Endothelial cell of umbilical vein (primary cell): Measurements from ENCODE around the gene SAP30L. TPM values are rescaled to one million over a fixed set of nuclear protein-coding genes. Genes with fewer than 3 reads are reported as not detected.

Source experiments
- BruUV-seq: library from RNA; stranded (reverse); fragments of 400-500 nt; replicated peaks from 2 replicates; lab custom pipeline; 2021; lab: Mats Ljungman, UMichigan
- CTCF ChIA-PET: fragments of 300-600, 350-600 bp; sonication (Branson Sonifier 250); formaldehyde crosslinking; loops from one replicate; lab custom pipeline; 2021; ENCODE audit warnings: antibody characterized with exemption, inconsistent platforms; lab: Charles Lee
- POLR2A ChIA-PET: fragments of 300-600, 350-600 bp; sonication (Branson Sonifier 250); formaldehyde crosslinking; loops from one replicate; lab custom pipeline; 2021; ENCODE audit warnings: antibody characterized with exemption, inconsistent platforms; lab: Charles Lee
- DNase-seq: peaks from one replicate; pipeline ENCODE4 v3.0.0-alpha.2; 2011; ENCODE audit warnings: low read depth, low spot score
- FAIRE-seq: peaks from 2 replicates; lab custom pipeline; 2011; peaks lifted over from hg19 to GRCh38; lab: Jason Lieb, UNC
- H2AFZ ChIP-seq: 2 replicates; pipeline ENCODE4 v1.6.0; 2012; ENCODE audit warnings: low read depth, low read length, control low read depth, inconsistent platforms
- H3K27ac ChIP-seq: 2 replicates; pipeline ENCODE4 v1.5.1; 2011; ENCODE audit warnings: low read depth, mild to moderate bottlenecking, control low read depth, low read length, moderate library complexity; ENCODE audit not compliant: insufficient read depth
- H3K27me3 ChIP-seq, 2 experiments: 2 replicates each; pipeline versions ENCODE4 v1.6.0 to v1.6.1; 2011; ENCODE audit warnings: low read length in 2 of 2, mixed read lengths in 1 of 2; ENCODE audit not compliant: control insufficient read depth in 2 of 2, insufficient read depth in 2 of 2
- H3K36me3 ChIP-seq, 2 experiments: 2 replicates in 1 of 2; 3 replicates in 1 of 2; pipeline ENCODE4 v1.5.1; 2011; ENCODE audit warnings: low read length in 2 of 2, mild to moderate bottlenecking in 1 of 2, moderate library complexity in 1 of 2; ENCODE audit not compliant: control insufficient read depth in 2 of 2, insufficient read depth in 2 of 2; ENCODE audit errors: extremely low read depth in 1 of 2
- H3K4me1 ChIP-seq: 3 replicates; pipeline ENCODE4 v1.5.1; 2011; ENCODE audit warnings: mild to moderate bottlenecking, low read length; ENCODE audit not compliant: control insufficient read depth, insufficient read depth; ENCODE audit errors: extremely low read depth
- H3K4me2 ChIP-seq: 2 replicates; pipeline ENCODE4 v1.6.1; 2011; ENCODE audit warnings: low read length, control low read depth, mixed read lengths; ENCODE audit not compliant: insufficient read depth
- H3K4me3 ChIP-seq, 3 experiments: fragments of 200-600 bp in 1 of 3; sonication (generic), shearing (Covaris generic) in 1 of 3; replicated peaks in 1 of 3; 2 replicates each; pipeline ENCODE4 v1.5.1; 2011 to 2016; ENCODE audit warnings: control low read depth in 3 of 3, low read length in 3 of 3, mild to moderate bottlenecking in 2 of 3, inconsistent platforms in 1 of 3, low read depth in 1 of 3, moderate library complexity in 1 of 3; ENCODE audit not compliant: insufficient read depth in 1 of 3
- H3K79me2 ChIP-seq: 2 replicates; pipeline ENCODE4 v1.6.0; 2012; ENCODE audit warnings: low read length, inconsistent platforms; ENCODE audit not compliant: control insufficient read depth, insufficient read depth
- H3K9ac ChIP-seq: replicated peaks from 2 replicates; pipeline ENCODE3; 2011; ENCODE audit warnings: low read length, control low read depth; ENCODE audit not compliant: insufficient read depth; ENCODE audit errors: extremely low read depth
- H3K9me1 ChIP-seq: replicated peaks from 3 replicates; pipeline ENCODE4 v1.6.0; 2011; ENCODE audit warnings: mild to moderate bottlenecking, low read length; ENCODE audit not compliant: control insufficient read depth, insufficient read depth; ENCODE audit errors: extremely low read depth
- H3K9me3 ChIP-seq: replicated peaks from 2 replicates; pipeline ENCODE4 v1.5.1; 2012; ENCODE audit warnings: low read length, inconsistent platforms; ENCODE audit not compliant: control insufficient read depth, insufficient read depth
- H4K20me1 ChIP-seq: replicated peaks from 2 replicates; pipeline ENCODE3; 2011; ENCODE audit warnings: mild to moderate bottlenecking, low read length; ENCODE audit not compliant: control insufficient read depth, insufficient read depth; ENCODE audit errors: extremely low read depth
- EZH2 ChIP-seq: IDR thresholded peaks from 2 replicates; pipeline ENCODE4 v1.6.1; 2012; ENCODE audit warnings: borderline replicate concordance, low read depth, mild to moderate bottlenecking, moderate library complexity, low read length, inconsistent platforms; ENCODE audit not compliant: severe bottlenecking
- FOS ChIP-seq: IDR thresholded peaks from 2 replicates; pipeline ENCODE4 v1.6.1; 2011; ENCODE audit warnings: mild to moderate bottlenecking, low read length, moderate library complexity, borderline replicate concordance; ENCODE audit not compliant: insufficient read depth
- GATA2 ChIP-seq: IDR thresholded peaks from 2 replicates; pipeline ENCODE4 v1.7.0; 2011; ENCODE audit warnings: low read depth, mild to moderate bottlenecking, moderate library complexity, mixed read lengths, low read length; ENCODE audit not compliant: insufficient read length, insufficient read depth
- JUN ChIP-seq: IDR thresholded peaks from 2 replicates; pipeline ENCODE4 v1.6.1; 2011; ENCODE audit warnings: borderline replicate concordance, low read depth; ENCODE audit not compliant: insufficient read length, insufficient read depth
- dilution Hi-C: fragments of 300-500 bp; cut with MboI; formaldehyde crosslinking; loops from one replicate; pipeline ENCODE4 v1.15.0; 2019; ENCODE audit warnings: low sequenced_read_pairs; ENCODE audit not compliant: extremely low pct_ligation_motif_present
- intact Hi-C: fragments of 100-400 bp; cut with micrococcal nuclease; formaldehyde crosslinking; loops from one replicate; pipeline ENCODE4 v1.10.0; 2022
- polyA plus RNA-seq, 4 experiments: library from polyadenylated mRNA; depleted of rRNA in 3 of 4; stranded (reverse) in 3 of 4; unstranded in 1 of 4; fragments of >200 nt; gene quantifications; 2 replicates each; pipeline versions ENCODE4 v1.2.1 to v1.2.3, GENCODE V29; 2011 to 2012; ENCODE audit warnings: missing spikeins in 1 of 4
- total RNA-seq: library from RNA; stranded (reverse); gene quantifications from 2 replicates; pipeline ENCODE4 v1.2.3, GENCODE V29; 2021
- TF ChIP-seq, protein P1 (sequence below), 2 donors: IDR thresholded peaks; 1 replicate in 1 of 2; 2 replicates in 1 of 2; pipeline ENCODE4 v1.5.1; 2011; ENCODE audit warnings: low read length in 2 of 2, mild to moderate bottlenecking in 2 of 2, moderate library complexity in 2 of 2, control low read depth in 1 of 2, inconsistent platforms in 1 of 2, low read depth in 1 of 2; ENCODE audit not compliant: insufficient read depth in 1 of 2; ENCODE audit errors: extremely low read depth in 1 of 2
- TF ChIP-seq, protein P2 (sequence below): IDR thresholded peaks from 2 replicates; pipeline ENCODE4 v1.6.1; 2011; ENCODE audit not compliant: insufficient read depth, insufficient read length

Gene SAP30L
- total and polyA plus RNA-seq, 2 donors (not counting 3 experiments of a cell fraction or from before 2014, with no cell fraction given): 18.1 to 37.8 TPM

DNA sequence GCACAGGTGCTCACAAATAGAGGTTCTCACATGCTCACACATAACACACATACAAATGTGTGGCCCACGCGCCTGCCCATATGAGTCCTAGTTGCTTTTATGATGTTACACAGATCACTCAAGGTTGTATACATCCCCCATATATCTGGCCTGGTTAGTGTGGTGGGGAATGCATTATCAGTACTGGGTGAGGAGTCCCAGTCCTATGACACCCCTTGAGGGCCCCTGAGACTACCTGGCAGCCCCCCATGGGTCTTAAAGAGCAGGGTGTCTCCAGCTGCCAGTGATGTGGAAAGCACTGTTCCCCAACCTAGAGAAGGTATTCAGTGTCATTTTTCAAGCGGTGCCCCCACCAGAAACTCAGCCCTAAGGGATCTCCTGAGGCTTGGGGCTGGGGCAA is 35.0 kb downstream of the SAP30L start:
- no TSS peak for BruUV-seq
- no peak for DNase-seq
- Histone ChIP-seq H3K4me1 (no peaks in the 10 kb centered on the region), H3K36me3 (no peaks in the 10 kb centered on the region), H3K9ac (no peak overlapping the region), H3K27ac (no peak overlapping the region), H3K4me2 (no peak overlapping the region), H2AFZ (no peak overlapping the region), H3K9me1 (no peaks in the 10 kb centered on the region), H3K27me3 (peaks cover 97 to 98% of the 10 kb centered on the region in 2 experiments), H3K79me2 (no peaks in the 10 kb centered on the region), H4K20me1 (no peaks in the 10 kb centered on the region), H3K9me3 (no peaks in the 10 kb centered on the region), H3K4me3 (no peak overlapping the region)
- FAIRE-seq: no peak
- intact Hi-C loops (no loop called here), dilution Hi-C loops (no loop called here)
- ChIA-PET CTCF (no interaction called here), POLR2A (no interaction called here)
- TF ChIP-seq EZH2 (peak; percentile 10), GATA2 (no peak)
- TF ChIP-seq, protein P1, sequence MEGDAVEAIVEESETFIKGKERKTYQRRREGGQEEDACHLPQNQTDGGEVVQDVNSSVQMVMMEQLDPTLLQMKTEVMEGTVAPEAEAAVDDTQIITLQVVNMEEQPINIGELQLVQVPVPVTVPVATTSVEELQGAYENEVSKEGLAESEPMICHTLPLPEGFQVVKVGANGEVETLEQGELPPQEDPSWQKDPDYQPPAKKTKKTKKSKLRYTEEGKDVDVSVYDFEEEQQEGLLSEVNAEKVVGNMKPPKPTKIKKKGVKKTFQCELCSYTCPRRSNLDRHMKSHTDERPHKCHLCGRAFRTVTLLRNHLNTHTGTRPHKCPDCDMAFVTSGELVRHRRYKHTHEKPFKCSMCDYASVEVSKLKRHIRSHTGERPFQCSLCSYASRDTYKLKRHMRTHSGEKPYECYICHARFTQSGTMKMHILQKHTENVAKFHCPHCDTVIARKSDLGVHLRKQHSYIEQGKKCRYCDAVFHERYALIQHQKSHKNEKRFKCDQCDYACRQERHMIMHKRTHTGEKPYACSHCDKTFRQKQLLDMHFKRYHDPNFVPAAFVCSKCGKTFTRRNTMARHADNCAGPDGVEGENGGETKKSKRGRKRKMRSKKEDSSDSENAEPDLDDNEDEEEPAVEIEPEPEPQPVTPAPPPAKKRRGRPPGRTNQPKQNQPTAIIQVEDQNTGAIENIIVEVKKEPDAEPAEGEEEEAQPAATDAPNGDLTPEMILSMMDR (IDR thresholded peaks at IDR 0.05; ENCODE audit: extremely low read depth in 1 of 2, insufficient read depth in 1 of 2, low read depth in 1 of 2, low read length in 2 of 2): no peak

DNA sequence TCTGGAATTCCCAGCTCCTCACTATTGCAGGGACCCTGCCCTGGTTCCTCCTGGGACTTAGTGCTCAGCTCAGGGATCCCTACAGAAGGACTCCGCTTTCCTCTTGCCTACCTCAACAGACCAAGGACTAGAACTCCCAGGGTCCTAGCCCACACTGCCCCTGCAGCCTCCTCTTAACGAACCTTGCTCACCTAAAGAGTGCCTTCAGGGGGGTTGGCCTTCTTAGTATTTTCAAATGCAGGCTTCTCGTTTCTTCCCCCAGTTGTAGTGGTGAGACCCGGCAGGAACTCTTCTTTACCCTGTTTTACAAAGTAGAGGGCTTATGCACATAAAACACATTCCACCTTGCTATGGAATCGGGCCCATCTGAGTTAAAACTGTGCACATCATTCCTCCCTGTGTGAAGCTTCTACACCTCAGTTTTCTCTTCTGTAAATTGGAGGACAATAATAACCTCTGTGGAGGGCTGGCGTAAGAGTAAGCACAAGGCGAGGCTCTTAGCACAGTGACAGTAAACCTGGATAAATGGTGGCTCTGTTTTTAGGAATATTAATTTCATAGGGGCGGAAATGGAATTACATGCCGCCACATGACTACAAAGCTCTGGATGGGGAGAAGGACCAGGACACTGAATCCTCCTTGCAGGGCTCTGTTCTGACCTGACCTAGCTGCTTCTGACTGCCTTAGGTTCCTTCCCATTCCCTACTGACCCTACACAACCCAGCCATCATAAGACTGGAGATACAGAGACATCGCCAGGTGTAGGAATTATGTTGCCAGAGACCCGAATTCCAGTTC is 36.0 kb downstream of the SAP30L start:
- FAIRE-seq (no peak), DNase-seq (no peak)
- no peaks in the 10 kb centered on the region for H3K36me3 ChIP-seq
- H3K27me3 ChIP-seq: peaks cover 97 to 98% of the 10 kb centered on the region in 2 experiments
- no peak overlapping the region for H3K4me3 ChIP-seq
- no peak overlapping the region for H3K9ac ChIP-seq
- no peaks in the 10 kb centered on the region for H3K9me1 ChIP-seq
- CTCF ChIA-PET: no interaction called here
- no peaks in the 10 kb centered on the region for H3K9me3 ChIP-seq
- no peaks in the 10 kb centered on the region for H4K20me1 ChIP-seq
- H3K79me2 ChIP-seq: no peaks in the 10 kb centered on the region
- POLR2A ChIA-PET: interaction anchor here (1.0 kb wide), 1 partner anchor 305 kb away, joined by 3 read pairs; no protein-coding TSS in a partner anchor
- TF ChIP-seq, protein P2, sequence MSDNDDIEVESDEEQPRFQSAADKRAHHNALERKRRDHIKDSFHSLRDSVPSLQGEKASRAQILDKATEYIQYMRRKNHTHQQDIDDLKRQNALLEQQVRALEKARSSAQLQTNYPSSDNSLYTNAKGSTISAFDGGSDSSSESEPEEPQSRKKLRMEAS: no peak
- TF ChIP-seq, protein P1 (IDR thresholded peaks at IDR 0.05; ENCODE audit: extremely low read depth in 1 of 2, insufficient read depth in 1 of 2, low read depth in 1 of 2, low read length in 2 of 2): no peak
- no peak for TF ChIP-seq EZH2
- TF ChIP-seq GATA2: no peak
- TF ChIP-seq JUN: no peak
- no peak for TF ChIP-seq FOS
- BruUV-seq: no TSS peak
- intact Hi-C loops (no loop called here), dilution Hi-C loops (no loop called here)
- H3K27ac ChIP-seq: no peak overlapping the region
- H3K4me1 ChIP-seq: no peaks in the 10 kb centered on the region
- H3K4me2 ChIP-seq: no peak overlapping the region
- H2AFZ ChIP-seq: no peak overlapping the region
